ENCODE results near the gene DYRK4. TPM values are rescaled to one million over a fixed set of nuclear protein-coding genes. Genes with fewer than 3 reads are reported as not detected.

Gene DYRK4
- total RNA-seq, 1 experiment from 2014 or later = 13.3 TPM

DNA sequence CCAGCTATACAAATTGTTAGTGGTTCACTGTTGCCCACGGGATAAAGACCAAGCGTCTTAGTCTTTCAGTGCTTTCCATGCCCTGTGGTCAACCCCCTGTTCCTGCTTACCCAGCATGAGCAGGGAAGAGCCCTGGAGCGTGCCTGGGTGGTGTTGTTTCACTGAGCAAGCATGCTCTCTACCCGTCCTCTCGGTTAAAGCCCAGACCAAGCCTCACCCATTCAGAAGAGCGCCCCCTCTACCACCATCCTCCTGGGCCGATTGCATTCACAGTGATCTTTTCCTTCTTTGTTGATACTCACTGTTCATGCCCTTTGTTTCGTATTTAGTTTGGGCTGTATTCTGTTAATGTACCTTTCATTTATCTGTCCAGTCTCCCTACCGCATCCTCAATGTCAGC, 25.1 kb downstream of the DYRK4 start:
- BruUV-seq (replicated peaks) = no TSS peak
- TF ChIP-seq POLR2AphosphoS5 (IDR thresholded peaks at IDR 0.05; ENCODE audit: low read depth, low read length) (no peak), SIN3A (IDR thresholded peaks at IDR 0.05; ENCODE audit: borderline replicate concordance, insufficient read depth, low read depth, low read length) (no peak), TCF7L2 (IDR thresholded peaks at IDR 0.05; ENCODE audit: low read depth, low read length) (no peak)
- TF ChIP-seq, protein P1, sequence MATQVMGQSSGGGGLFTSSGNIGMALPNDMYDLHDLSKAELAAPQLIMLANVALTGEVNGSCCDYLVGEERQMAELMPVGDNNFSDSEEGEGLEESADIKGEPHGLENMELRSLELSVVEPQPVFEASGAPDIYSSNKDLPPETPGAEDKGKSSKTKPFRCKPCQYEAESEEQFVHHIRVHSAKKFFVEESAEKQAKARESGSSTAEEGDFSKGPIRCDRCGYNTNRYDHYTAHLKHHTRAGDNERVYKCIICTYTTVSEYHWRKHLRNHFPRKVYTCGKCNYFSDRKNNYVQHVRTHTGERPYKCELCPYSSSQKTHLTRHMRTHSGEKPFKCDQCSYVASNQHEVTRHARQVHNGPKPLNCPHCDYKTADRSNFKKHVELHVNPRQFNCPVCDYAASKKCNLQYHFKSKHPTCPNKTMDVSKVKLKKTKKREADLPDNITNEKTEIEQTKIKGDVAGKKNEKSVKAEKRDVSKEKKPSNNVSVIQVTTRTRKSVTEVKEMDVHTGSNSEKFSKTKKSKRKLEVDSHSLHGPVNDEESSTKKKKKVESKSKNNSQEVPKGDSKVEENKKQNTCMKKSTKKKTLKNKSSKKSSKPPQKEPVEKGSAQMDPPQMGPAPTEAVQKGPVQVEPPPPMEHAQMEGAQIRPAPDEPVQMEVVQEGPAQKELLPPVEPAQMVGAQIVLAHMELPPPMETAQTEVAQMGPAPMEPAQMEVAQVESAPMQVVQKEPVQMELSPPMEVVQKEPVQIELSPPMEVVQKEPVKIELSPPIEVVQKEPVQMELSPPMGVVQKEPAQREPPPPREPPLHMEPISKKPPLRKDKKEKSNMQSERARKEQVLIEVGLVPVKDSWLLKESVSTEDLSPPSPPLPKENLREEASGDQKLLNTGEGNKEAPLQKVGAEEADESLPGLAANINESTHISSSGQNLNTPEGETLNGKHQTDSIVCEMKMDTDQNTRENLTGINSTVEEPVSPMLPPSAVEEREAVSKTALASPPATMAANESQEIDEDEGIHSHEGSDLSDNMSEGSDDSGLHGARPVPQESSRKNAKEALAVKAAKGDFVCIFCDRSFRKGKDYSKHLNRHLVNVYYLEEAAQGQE (IDR thresholded peaks at IDR 0.05; ENCODE audit: insufficient read depth in 1 of 2, low read depth in 2 of 2, low read length in 1 of 2) = no peak
- TF ChIP-seq, protein P2, sequence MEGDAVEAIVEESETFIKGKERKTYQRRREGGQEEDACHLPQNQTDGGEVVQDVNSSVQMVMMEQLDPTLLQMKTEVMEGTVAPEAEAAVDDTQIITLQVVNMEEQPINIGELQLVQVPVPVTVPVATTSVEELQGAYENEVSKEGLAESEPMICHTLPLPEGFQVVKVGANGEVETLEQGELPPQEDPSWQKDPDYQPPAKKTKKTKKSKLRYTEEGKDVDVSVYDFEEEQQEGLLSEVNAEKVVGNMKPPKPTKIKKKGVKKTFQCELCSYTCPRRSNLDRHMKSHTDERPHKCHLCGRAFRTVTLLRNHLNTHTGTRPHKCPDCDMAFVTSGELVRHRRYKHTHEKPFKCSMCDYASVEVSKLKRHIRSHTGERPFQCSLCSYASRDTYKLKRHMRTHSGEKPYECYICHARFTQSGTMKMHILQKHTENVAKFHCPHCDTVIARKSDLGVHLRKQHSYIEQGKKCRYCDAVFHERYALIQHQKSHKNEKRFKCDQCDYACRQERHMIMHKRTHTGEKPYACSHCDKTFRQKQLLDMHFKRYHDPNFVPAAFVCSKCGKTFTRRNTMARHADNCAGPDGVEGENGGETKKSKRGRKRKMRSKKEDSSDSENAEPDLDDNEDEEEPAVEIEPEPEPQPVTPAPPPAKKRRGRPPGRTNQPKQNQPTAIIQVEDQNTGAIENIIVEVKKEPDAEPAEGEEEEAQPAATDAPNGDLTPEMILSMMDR (IDR thresholded peaks at IDR 0.05) = no peak
- Histone ChIP-seq H3K4me1 (ENCODE audit: control insufficient read depth, insufficient read depth, low read length) (no peaks in the 10 kb centered on the region), H3K36me3 (ENCODE audit: control insufficient read depth, insufficient read depth, low read length) (no peaks in the 10 kb centered on the region), H3K27ac (ENCODE audit: low read length) (no peak overlapping the region), H3K4me3 (ENCODE audit: low read depth in 2 of 2, low read length in 2 of 2) (no peak overlapping the region), H3K27me3 (ENCODE audit: control insufficient read depth, insufficient read depth, low read length) (no peaks in the 10 kb centered on the region), H3K9me3 (ENCODE audit: control insufficient read depth, insufficient read depth, low read depth, low read length) (no peaks in the 10 kb centered on the region)
- in situ Hi-C loops (cut with HindIII; ENCODE audit: low pct_unique_long_range_greater_than_20kb, low sequenced_read_pairs) = no loop called here
- ATAC-seq (no peak), DNase-seq (ENCODE audit: low read depth, low spot score) (no peak)
- ChIA-PET CTCF (no interaction called here), POLR2A (no interaction called here)
- intact Hi-C loops (cut with micrococcal nuclease; ENCODE audit: unreplicated experiment) = no loop called here

DNA sequence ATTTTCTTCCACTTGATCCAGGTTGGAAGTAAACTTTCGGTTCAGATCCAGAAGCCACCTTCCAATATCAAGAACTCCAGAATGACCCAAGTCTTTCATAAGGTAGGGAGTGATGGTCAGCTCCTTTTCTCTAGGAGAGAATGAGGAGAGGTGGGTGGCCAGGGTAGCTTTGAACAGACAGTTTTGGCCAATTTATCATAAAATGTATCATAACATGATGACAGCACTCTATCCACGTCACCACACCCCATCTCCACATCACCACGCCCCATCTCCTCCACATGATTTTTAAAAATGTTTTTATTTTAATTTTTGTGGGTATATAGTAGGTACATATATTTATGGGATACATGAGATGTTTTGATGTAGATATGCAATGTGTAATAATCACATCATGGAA, 26.9 kb downstream of the DYRK4 start:
- no peaks in the 10 kb centered on the region for H3K9me3 ChIP-seq (ENCODE audit: control insufficient read depth, insufficient read depth, low read depth, low read length)

More for the DNA sequence above, 26.9 kb downstream of the DYRK4 start:
- no peaks in the 10 kb centered on the region for H3K36me3 ChIP-seq (ENCODE audit: control insufficient read depth, insufficient read depth, low read length)
- H3K4me3 ChIP-seq (ENCODE audit: low read depth in 2 of 2, low read length in 2 of 2) = no peak overlapping the region
- POLR2A ChIA-PET = no interaction called here
- in situ Hi-C loops (cut with HindIII; ENCODE audit: low pct_unique_long_range_greater_than_20kb, low sequenced_read_pairs) = no loop called here
- intact Hi-C loops (cut with micrococcal nuclease; ENCODE audit: unreplicated experiment) = no loop called here
- no peaks in the 10 kb centered on the region for H3K4me1 ChIP-seq (ENCODE audit: control insufficient read depth, insufficient read depth, low read length)
- no peak overlapping the region for H3K27ac ChIP-seq (ENCODE audit: low read length)
- ATAC-seq (no peak), DNase-seq (ENCODE audit: low read depth, low spot score) (no peak)
- BruUV-seq (replicated peaks) = no TSS peak
- TF ChIP-seq, protein P1 (IDR thresholded peaks at IDR 0.05; ENCODE audit: insufficient read depth in 1 of 2, low read depth in 2 of 2, low read length in 1 of 2) = no peak
- TF ChIP-seq TCF7L2 (IDR thresholded peaks at IDR 0.05; ENCODE audit: low read depth, low read length) (no peak), POLR2AphosphoS5 (IDR thresholded peaks at IDR 0.05; ENCODE audit: low read depth, low read length) (no peak), SIN3A (IDR thresholded peaks at IDR 0.05; ENCODE audit: borderline replicate concordance, insufficient read depth, low read depth, low read length) (no peak)
- TF ChIP-seq, protein P2 (IDR thresholded peaks at IDR 0.05) = no peak
- CTCF ChIA-PET = no interaction called here
- H3K27me3 ChIP-seq (ENCODE audit: control insufficient read depth, insufficient read depth, low read length) = no peaks in the 10 kb centered on the region

Measured in Panc1 (cell line).